GM18858 (cell line): Measurements from ENCODE around the gene KLF13.

Experiments
- ATAC-seq: cut with Tn5 transposase; IDR thresholded peaks from one replicate; pipeline ENCODE4 v1.9.1; 2021; ENCODE audit not compliant: unreplicated experiment

KLF13 gene

GRCh38 chr15:31314380-31314779 is 12.3 kb upstream of the KLF13 start:
- no peak for ATAC-seq

- no peak for ATAC-seq
Measured at GRCh38 chr15:31316135-31316795, 10.4 kb upstream of the KLF13 start.

GRCh38 chr15:31317017-31317416 is 9.6 kb upstream of the KLF13 start:
- ATAC-seq, result no peak

GRCh38 chr15:31317421-31318327 is 9.0 kb upstream of the KLF13 start:
- ATAC-seq, result no peak

- ATAC-seq, result no peak
Measured at GRCh38 chr15:31318429-31318828, 8.2 kb upstream of the KLF13 start.

GRCh38 chr15:31320022-31320421 is 6.6 kb upstream of the KLF13 start:
- ATAC-seq, result no peak

- ATAC-seq, result no peak
Measured at GRCh38 chr15:31321418-31321817, 5.2 kb upstream of the KLF13 start.

- no peak for ATAC-seq
Measured at GRCh38 chr15:31322504-31322903, 4.1 kb upstream of the KLF13 start.

GRCh38 chr15:31323627-31324026 is 3.0 kb upstream of the KLF13 start:
- no peak for ATAC-seq

- ATAC-seq, result no peak
Measured at GRCh38 chr15:31324186-31324585, 2.4 kb upstream of the KLF13 start.

- ATAC-seq, result no peak
Measured at GRCh38 chr15:31324806-31325594, 1.6 kb upstream of the KLF13 start.

- peak; percentile 2 for ATAC-seq
Measured at GRCh38 chr15:31325595-31326155, 960 bp upstream of the KLF13 start.

GRCh38 chr15:31326875-31327668 is 437 bp downstream of the KLF13 start:
- peak; percentile 8 for ATAC-seq

GRCh38 chr15:31327669-31328427 is 1.2 kb downstream of the KLF13 start:
- ATAC-seq, result no peak

- no peak for ATAC-seq
Measured at GRCh38 chr15:31328428-31328968, 1.9 kb downstream of the KLF13 start.

GRCh38 chr15:31328969-31329639 is 2.5 kb downstream of the KLF13 start:
- no peak for ATAC-seq

GRCh38 chr15:31329640-31330010 is 3.0 kb downstream of the KLF13 start:
- no peak for ATAC-seq

GRCh38 chr15:31330111-31330785 is 3.6 kb downstream of the KLF13 start:
- ATAC-seq, result no peak
